Stomach smooth muscle (tissue), 2 donors: ENCODE measurements around the gene TRA2B.
"Not testable (repeated sequence)": the region's sequence is repeated elsewhere in the genome, so short reads cannot be mapped to it uniquely, and the experiment has no call there.

Experiments used
- H3K27ac ChIP-seq: one replicate; pipeline ENCODE4 v1.7.0; 2013; ENCODE audit warnings: mild to moderate bottlenecking, low read length, inconsistent platforms
- H3K27me3 ChIP-seq, 2 donors: one replicate each; pipeline ENCODE4 v1.7.0; 2013; ENCODE audit warnings: low read length in 2 of 2; ENCODE audit not compliant: insufficient read depth in 2 of 2, control insufficient read depth in 1 of 2
- H3K36me3 ChIP-seq, 2 donors: one replicate each; pipeline ENCODE4 v1.7.0; 2013; ENCODE audit warnings: low read length in 2 of 2; ENCODE audit not compliant: control insufficient read depth in 2 of 2, insufficient read depth in 2 of 2
- H3K4me1 ChIP-seq: one replicate; pipeline ENCODE4 v1.7.0; 2013; ENCODE audit warnings: low read length; ENCODE audit not compliant: control insufficient read depth, insufficient read depth
- H3K4me3 ChIP-seq, 2 donors: one replicate each; pipeline ENCODE4 v1.7.0; 2013; ENCODE audit warnings: low read length in 2 of 2
- H3K9ac ChIP-seq, 2 donors: one replicate each; pipeline ENCODE4 v1.7.0; 2013; ENCODE audit warnings: low read length in 2 of 2, mild to moderate bottlenecking in 1 of 2
- H3K9me3 ChIP-seq, 2 donors: one replicate each; pipeline ENCODE4 v1.7.0; 2013; ENCODE audit warnings: low read length in 2 of 2; ENCODE audit not compliant: control insufficient read depth in 2 of 2
- donor health status: healthy.
- donor health status: Pancreatic carcinoma.

Gene TRA2B

GRCh38 chr3:185911076-185911448, 26.8 kb downstream of the TRA2B start:
- H3K27ac ChIP-seq, H3K4me3 ChIP-seq, H3K9ac ChIP-seq, H3K4me1 ChIP-seq, H3K27me3 ChIP-seq, H3K9me3 ChIP-seq: not testable (repeated sequence)
- H3K36me3 ChIP-seq = peaks cover 17 to 18% of the 10 kb centered on the region in 2 donors

- H3K36me3 ChIP-seq = peaks cover 12 to 16% of the 10 kb centered on the region in 2 donors
- H3K9me3 ChIP-seq, H3K27ac ChIP-seq, H3K4me1 ChIP-seq, H3K9ac ChIP-seq, H3K27me3 ChIP-seq, H3K4me3 ChIP-seq: not testable (repeated sequence)
Observed at GRCh38 chr3:185910322-185911075, 27.3 kb downstream of the TRA2B start.

- H3K27me3 ChIP-seq, H3K4me3 ChIP-seq, H3K9ac ChIP-seq, H3K9me3 ChIP-seq, H3K27ac ChIP-seq, H3K4me1 ChIP-seq: not testable (repeated sequence)
- peaks cover 8 to 11% of the 10 kb centered on the region in 2 donors for H3K36me3 ChIP-seq
Observed at GRCh38 chr3:185909913-185910312, 27.9 kb downstream of the TRA2B start.

- Histone ChIP-seq H3K4me1 (no peaks in the 10 kb centered on the region), H3K4me3 (no peak overlapping the region), H3K9ac (no peak overlapping the region), H3K9me3 (no peaks in the 10 kb centered on the region), H3K27ac (no peak overlapping the region), H3K36me3 (no peaks in the 10 kb centered on the region), H3K27me3 (no peaks in the 10 kb centered on the region)
Observed at GRCh38 chr3:185900228-185900627, 37.6 kb downstream of the TRA2B start.

- no peaks in the 10 kb centered on the region for H3K9me3 ChIP-seq
- H3K9ac ChIP-seq = no peak overlapping the region
- H3K4me1 ChIP-seq = no peaks in the 10 kb centered on the region
Observed at GRCh38 chr3:185896636-185897035, 41.2 kb downstream of the TRA2B start.

GRCh38 chr3:185887066-185887465, 50.7 kb downstream of the TRA2B start:
- H3K36me3 ChIP-seq = no peaks in the 10 kb centered on the region
- no peaks in the 10 kb centered on the region for H3K4me1 ChIP-seq

More at GRCh38 chr3:185896636-185897035, 41.2 kb downstream of the TRA2B start:
- Histone ChIP-seq H3K27ac (no peak overlapping the region), H3K27me3 (no peaks in the 10 kb centered on the region), H3K36me3 (no peaks in the 10 kb centered on the region), H3K4me3 (no peak overlapping the region)

GRCh38 chr3:185884641-185885040, 53.2 kb downstream of the TRA2B start:
- Histone ChIP-seq H3K27ac (no peak overlapping the region), H3K9me3 (no peaks in the 10 kb centered on the region)

More at GRCh38 chr3:185887066-185887465, 50.7 kb downstream of the TRA2B start:
- Histone ChIP-seq H3K4me3 (no peak overlapping the region), H3K9me3 (no peaks in the 10 kb centered on the region), H3K27ac (no peak overlapping the region), H3K9ac (no peak overlapping the region), H3K27me3 (no peaks in the 10 kb centered on the region)

GRCh38 chr3:185881926-185882325, 55.9 kb downstream of the TRA2B start:
- Histone ChIP-seq H3K9me3 (no peaks in the 10 kb centered on the region), H3K9ac (no peak overlapping the region), H3K4me1 (no peaks in the 10 kb centered on the region), H3K36me3 (no peaks in the 10 kb centered on the region), H3K27ac (no peak overlapping the region), H3K27me3 (peaks cover 0 to 7% of the 10 kb centered on the region in 2 donors), H3K4me3 (no peak overlapping the region)

More at GRCh38 chr3:185884641-185885040, 53.2 kb downstream of the TRA2B start:
- no peaks in the 10 kb centered on the region for H3K4me1 ChIP-seq
- H3K27me3 ChIP-seq = peaks cover 0 to 4% of the 10 kb centered on the region in 2 donors
- no peaks in the 10 kb centered on the region for H3K36me3 ChIP-seq
- H3K4me3 ChIP-seq = no peak overlapping the region
- H3K9ac ChIP-seq = no peak overlapping the region

- Histone ChIP-seq H3K27ac (no peak overlapping the region), H3K9me3 (no peaks in the 10 kb centered on the region), H3K4me3 (no peak overlapping the region), H3K4me1 (no peaks in the 10 kb centered on the region), H3K9ac (no peak overlapping the region), H3K36me3 (no peaks in the 10 kb centered on the region), H3K27me3 (peaks cover 0 to 7% of the 10 kb centered on the region in 2 donors)
Observed at GRCh38 chr3:185880600-185880999, 57.2 kb downstream of the TRA2B start.

- no peaks in the 10 kb centered on the region for H3K4me1 ChIP-seq
- no peaks in the 10 kb centered on the region for H3K9me3 ChIP-seq
- H3K36me3 ChIP-seq = no peaks in the 10 kb centered on the region
- H3K27me3 ChIP-seq = peaks cover 0 to 7% of the 10 kb centered on the region in 2 donors
- H3K9ac ChIP-seq = no peak overlapping the region
- H3K4me3 ChIP-seq = no peak overlapping the region
- H3K27ac ChIP-seq = no peak overlapping the region
Observed at GRCh38 chr3:185878920-185879319, 58.9 kb downstream of the TRA2B start.

- H3K36me3 ChIP-seq = no peaks in the 10 kb centered on the region
Observed at GRCh38 chr3:185874119-185874518, 63.7 kb downstream of the TRA2B start.

More at GRCh38 chr3:185874119-185874518, 63.7 kb downstream of the TRA2B start:
- H3K27ac ChIP-seq = no peak overlapping the region
- peaks cover 0 to 2% of the 10 kb centered on the region in 2 donors for H3K27me3 ChIP-seq
- no peaks in the 10 kb centered on the region for H3K9me3 ChIP-seq
- H3K4me3 ChIP-seq = no peak overlapping the region
- no peaks in the 10 kb centered on the region for H3K4me1 ChIP-seq
- no peak overlapping the region for H3K9ac ChIP-seq
